GM19099 (cell line): ENCODE data around the gene TMEM74B.

Source experiments
- POLR2A ChIP-seq: IDR thresholded peaks from 3 replicates; pipeline ENCODE4 v1.6.1; 2011; ENCODE audit warnings: low read depth; ENCODE audit not compliant: insufficient read length; ENCODE audit errors: extremely low read depth

Gene TMEM74B

DNA sequence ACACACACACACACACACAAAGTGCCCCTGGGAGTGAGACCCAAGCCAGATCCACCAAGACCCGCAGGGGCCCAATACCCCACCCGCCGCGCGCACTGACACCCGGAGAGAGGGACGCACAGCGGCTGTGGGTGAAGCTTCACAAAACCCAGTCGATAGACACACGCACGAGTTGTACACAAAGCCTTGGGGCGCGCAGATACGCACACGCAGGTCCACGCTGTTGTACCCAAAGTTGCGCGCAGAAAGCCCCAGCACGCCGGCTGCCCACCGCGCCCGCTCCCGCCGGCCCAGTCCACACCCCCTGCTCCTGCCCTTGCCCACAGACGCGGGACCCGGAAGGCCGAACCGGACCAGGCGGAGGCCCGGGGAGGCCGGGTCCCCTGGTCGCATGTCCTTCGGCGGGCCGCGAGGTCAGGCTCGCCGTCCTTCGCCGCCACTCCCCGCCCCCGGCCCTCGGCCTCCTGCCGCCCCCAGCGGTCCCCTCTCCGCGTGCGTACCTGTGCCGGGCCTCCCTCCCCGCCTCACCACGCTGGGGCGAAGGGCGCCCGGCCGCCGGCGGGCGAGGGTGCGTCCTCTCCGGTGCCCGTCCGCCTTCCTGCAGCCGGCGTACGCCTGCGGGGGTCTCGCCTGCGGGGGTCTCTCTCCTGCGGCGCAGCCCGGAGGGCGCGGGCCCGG, at the start of gene TMEM74B:
Gene TMEM74B (minus strand): TSS at position 344 of the 678 bp plus-strand sequence. CDS start 1,180 bp downstream, outside the sequence.
- TF ChIP-seq POLR2A = no peak

DNA sequence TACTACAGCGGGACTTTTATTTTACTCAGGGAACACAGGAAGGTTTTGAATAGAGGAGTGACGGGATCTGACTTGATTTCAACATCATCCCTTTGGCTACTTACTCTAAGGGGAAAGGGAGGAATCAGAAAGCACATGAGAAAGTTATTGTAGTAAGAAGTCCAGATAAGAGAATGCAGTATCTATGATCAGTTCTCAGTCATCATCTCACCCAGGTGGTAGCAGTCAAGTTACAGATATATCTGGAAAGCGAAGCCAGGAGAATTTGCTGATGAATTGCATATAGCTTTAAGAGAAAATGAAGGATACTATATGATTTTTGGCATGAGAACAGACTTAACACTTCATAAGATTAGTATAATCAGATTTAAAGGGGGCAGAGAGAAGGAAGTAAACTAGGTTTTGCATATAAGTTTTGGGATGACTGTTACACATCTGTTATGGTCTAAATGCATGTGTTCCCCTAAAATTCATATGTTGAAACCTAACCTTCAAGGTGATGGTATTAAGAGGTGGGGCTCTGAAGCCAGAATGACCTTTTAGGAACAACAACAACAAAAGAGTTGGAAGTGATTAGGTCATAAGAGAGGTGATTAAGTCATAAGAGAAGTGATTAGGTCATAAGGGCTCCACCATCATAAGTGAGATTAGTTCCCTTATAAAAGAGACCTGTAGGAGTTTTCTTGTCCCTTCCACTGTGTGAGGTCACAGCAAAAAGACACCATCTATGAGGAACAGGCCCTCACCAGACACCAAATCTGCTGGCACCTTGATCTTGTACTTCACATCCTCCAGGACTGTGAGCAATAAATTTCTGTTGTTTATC, 47.7 kb upstream of the TMEM74B start:
- no peak for TF ChIP-seq POLR2A

DNA sequence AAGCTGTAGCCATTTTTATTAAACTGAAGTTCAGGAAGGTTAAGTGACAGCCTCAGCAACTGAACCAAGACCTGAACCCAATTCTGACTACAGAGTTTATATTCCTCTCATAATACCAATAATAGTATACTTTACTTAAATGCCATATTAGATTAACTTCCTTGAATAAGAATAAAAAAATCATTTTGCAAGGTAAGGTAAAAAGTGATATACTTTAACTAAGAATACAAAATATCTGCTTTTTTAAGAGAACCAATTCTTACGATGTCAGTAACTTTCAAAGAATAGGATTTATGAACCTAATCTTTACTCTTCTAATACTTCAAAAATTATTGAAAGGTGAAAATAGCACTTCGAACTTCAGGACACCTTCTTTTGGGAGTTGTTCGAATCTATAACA, 44.8 kb upstream of the TMEM74B start:
- TF ChIP-seq POLR2A = no peak

DNA sequence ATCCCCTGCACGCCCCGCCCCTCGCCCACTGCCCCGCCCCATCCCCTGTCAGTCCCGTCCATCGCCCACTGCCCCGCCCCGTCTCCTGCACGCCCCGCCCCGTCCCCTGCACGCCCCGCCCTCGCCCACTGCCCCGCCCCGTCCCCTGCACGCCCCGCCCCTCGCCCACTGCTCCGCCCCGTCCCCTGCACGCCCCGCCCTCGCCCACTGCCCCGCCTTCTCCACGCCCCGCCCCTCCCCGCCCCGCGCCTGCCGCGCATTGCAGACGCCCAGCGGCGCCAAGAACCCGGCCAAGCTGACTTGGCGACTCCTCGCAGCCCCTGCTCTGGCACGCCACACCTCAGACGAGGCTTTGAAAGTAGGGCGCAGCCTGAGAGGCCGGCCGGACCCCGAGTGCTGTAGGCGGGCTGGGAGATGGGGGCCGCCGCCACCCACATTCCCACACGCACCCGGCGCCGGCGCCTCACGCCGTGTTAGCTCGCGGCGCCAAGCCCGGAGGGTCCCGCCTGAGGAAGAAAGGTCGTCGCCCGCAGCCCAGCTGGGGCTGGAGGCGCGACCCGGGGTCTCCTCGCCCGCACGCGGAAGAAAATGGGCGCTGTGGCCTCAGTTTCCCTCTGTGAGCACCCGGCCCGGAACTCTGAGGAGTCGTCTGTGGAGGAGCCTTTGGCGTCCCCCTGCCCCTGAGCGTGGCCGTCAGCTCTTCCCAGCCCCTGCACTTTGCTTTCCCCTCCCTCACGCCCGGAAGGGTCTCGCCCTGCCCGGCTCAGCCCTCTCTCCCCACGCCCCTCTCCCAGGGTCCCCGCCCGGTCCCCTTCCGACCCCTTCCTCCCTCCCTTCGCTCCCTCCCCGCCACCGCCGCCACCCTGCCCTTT, 41.2 kb upstream of the TMEM74B start, which contains the start of gene RAD21L1:
Gene RAD21L1 (plus strand): TSS at position 262 of the 872 bp plus-strand sequence. CDS start 2,410 bp downstream, outside the sequence.
- no peak for TF ChIP-seq POLR2A

DNA sequence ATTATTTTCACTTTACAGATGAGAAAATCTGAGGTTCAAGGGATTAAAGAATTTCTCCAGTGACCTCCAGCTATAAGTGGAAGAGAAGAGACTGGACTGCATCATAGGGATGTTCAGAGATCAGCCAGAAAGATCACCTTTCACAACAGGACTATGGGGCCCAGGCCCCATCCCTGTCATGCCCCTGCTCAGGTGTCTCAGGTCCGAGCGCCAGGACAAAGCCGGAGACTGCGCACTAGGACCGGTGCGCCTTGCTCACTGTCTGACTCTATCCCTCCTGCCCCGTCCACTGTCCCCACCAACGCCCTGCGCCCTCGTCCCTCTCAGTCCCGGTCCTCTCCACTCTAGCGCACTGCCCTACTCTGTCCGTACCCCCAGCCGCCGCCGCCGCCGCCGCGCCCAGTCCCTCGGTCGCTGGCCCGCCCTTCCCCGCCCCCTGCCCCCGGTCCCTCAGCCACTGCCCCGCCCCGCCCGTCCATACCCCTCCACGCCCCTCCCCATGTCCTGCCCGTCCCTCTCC, 40.5 kb upstream of the TMEM74B start:
- TF ChIP-seq POLR2A = no peak

DNA sequence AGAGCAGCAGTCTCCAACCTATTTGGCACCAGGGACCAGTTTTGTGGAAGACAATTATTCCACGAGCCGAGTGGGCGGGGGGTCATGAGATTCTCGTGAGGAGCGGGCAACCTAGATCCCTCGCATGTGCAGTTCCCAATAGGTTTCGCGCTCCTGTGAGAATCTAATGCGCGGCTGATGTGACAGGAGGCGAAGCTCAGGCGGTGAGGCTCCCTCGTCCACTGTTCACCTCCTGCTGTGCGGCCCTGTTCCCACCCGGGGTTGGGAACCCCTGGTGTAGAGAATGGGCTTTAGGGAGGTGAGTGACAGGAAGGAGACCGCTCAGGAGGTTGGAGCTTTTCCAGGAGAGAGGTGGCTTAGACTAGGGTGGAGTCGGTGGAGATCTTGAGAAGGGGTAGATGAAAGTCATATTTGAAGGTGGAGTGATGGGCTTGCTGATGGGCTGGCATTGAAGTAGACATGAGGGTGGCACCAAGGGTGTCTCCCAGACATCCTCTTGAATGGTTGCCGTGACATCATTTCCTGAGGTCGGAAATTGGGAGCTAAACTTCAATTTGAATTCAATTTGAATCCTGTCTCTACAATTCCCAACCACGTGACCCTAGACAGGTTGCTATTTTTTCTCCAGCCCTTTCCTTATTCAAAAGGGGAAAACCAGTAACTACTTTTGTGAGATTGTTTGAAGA, 39.6 kb upstream of the TMEM74B start:
- no peak for TF ChIP-seq POLR2A

DNA sequence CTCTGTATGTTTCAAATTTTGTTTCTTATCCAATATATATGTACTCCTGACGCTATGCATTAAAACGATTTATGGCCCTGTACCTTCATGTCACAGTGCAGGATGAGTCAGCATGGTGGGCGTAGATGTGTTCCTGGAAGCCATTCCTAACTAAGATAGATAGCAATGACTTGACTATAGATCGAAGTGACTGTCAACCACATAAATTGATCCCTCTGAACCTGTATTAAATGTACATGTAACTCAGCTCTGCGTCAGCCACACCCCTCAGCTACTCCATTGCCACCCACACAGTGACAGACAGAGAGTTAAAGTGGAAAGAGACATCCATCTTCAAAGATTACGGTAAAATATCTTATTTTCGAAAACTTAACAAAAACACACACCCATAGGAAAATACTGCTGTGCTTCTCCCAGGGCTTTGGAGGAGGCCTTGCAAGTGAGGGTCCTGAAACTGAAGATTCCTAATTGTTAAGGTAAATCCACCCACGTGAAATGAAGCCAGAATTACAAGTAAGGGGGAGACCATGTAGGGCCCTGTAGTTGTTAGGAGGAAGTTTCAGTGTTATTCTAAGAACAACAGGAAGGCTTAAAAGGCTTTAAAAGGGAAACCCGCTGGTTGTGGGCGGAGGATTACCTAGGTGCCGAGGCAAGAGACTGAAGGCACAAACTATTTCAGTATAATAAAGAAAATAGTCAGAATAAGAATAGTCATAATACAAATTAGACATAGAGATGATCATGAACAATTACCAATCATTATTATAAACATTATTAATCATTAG, 30.8 kb upstream of the TMEM74B start:
- TF ChIP-seq POLR2A = no peak

DNA sequence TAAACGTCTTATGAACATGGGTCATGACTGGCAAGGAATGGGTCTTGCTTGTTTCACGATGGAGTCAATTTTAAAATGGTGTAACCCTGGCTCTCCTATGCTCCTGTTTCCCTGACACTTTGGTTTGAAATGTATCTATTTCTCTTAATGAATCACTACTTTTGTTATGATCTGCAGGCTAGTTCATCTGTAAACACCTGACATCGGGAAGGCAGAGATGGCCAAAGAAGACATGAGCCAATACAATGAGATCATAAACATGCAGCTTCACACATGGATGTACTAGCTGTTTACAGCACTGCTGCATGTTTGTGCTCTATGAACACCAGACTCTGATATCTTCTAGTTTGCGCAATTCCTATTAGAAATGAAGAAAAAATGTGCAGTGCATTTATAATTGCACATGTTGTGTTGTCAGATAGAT, 30.1 kb upstream of the TMEM74B start:
- TF ChIP-seq POLR2A = no peak

DNA sequence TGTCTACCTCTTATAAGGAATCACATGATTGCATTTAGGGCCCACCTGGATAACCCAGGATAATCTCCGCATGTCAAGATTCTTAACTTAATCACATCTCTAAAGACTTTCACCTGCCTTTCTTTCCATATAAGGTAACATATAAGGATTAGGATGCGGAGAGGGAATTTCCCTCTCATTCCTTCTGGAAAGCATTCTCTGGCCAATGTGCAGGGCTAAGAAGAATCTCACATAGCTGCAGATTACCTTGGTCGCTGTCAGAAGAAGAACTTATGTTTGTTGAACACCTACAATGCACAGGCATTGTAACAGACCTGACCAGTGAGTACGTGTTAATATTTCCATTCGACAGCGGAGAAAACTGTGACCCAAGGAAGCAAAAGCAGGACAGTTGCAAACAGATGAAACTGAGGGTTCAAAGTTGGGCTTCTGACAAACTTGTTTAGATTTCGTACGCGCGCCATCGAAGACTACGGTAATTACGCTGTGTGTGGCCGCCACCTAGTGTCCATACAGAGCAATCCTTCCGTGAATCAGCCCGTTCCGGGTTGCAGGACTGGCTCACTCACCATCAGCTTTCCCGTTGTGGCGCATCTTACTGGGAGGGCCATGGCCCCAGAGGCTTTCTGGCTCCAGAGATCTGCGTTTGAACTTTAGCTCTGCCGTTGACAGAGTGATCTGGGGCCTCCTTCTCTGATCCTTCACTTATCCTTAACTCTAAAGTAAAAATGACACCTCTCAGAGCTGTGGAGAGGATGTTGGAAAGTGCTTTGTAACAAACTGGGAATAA, 28.0 kb upstream of the TMEM74B start:
- TF ChIP-seq POLR2A = no peak

DNA sequence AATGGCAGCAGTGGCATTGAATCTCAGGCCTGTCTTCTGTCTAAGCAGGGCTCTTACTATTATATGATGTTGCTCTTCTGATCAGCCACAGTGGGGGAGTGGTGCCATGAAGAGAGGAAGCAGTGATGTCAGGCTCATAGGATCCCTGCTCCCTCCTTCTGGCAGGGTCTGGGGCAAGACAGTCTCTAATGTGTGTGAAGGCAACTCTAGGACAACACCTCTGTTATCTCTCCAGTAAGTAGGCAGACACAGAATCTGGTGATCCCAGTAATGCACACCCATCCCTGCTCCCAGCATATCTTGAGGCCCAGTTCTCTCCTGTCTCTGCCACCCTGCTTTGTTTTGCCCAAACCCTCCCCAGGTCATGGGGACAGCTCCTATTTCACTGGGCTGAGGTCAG, 27.2 kb upstream of the TMEM74B start:
- no peak for TF ChIP-seq POLR2A

DNA sequence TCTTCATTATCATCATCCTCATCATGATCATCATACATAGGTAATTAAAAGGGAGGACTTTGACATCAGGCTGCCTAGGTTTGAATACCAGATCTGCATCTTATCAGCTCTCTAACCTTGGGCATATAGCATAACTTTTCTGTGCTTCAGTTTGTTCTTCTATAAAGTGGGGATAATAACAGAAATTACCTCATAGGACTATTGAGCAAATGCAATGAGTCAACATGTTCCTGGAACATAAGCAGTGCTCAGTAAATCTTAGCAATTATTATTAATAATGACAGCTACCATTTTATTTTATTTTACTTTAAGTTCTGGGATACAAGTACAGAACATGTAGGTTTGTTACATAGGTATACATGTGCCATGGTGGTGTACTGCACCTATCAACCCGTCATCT, 25.7 kb upstream of the TMEM74B start:
- no peak for TF ChIP-seq POLR2A

DNA sequence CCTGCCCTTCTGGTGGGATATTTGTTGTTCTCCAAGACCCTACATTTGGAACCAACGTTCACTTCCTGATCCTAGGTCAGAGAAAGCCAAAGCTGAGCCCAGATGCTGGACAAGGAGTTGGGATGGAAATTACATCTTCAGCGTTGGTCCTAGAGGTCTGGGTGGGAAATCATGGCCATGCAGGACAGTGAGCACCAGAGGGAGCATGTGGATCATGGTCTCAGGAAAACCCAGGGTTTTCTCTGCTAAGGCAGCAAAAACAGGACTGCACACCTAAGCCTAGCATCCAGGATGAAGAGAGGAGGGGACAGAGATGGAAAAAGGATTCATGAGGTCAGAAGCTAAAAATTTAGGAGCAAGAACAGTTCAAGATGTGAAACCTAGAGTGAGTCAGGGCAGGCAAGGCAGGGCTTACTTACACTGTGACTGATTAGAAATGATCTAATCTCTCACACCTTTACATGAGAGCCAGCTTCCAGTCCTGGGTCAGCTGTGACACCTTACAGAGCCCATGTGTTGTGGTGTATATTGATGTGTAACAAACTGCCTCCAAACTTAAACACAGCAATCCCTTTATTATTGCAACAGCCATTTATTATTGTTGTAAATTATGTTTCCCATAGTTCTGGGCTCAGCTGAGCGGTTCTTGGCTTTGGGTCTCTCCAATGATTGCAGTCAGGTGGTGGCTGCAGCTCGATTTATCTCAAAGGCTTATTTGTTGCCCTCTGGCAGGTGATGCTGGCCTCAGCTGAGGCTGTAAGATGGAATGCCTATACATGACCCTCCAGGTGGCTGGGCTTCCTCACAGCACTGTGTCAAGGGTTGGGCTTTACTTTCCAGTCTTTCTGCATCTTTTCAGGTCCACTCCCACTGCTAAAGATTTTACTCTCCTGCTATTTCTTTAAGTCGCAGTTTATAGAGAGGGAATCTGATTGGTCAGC, 24.9 kb upstream of the TMEM74B start:
- no peak for TF ChIP-seq POLR2A
